Measurements from ENCODE around the gene PPT1.
A peak's percentile ranks its signal among the peaks of the same experiment; 100 is the strongest.
"Not testable (repeated sequence)": the region's sequence is repeated elsewhere in the genome, so short reads cannot be mapped to it uniquely, and the experiment has no call there.

The PPT1 gene

DNA sequence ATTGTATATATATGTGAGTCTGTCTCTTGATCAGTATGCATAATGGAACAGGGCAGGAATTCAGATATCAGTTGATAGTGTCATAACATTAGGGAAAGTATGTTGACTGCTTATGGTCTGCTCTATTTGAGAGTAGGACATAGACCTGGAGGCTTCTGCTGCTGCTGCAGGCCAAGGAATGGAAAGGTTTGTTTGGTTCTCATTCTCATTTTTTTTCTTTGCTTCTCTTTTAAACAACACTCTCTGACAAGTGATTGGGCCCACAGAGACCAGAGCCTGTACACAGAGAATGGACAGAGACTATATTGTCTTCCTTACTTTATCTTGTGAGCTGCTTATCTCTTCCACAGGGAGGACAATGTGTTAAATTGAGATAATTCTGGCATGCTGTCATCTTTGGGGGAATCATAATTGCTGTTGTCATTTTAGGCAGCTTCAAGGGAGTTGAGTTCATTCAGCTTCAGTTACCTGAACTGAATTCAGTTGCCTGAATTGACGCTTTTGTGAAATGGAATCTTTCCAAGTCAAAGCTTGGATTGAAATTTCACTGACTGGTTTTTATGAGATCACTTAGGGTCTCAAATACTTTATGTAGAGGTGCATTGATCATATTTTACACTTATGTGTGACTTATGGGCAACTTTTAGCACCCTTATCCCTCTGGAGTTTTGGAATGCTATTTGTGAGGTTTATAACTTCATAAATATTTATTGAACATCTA, 39.6 kb downstream of the PPT1 start:
- no peak for DNase-seq (ENCODE audit: low read depth, low spot score)

- no peak for DNase-seq (ENCODE audit: low read depth, low spot score)
Observed at GRCh38 chr1:40056519-40057309, 40.3 kb downstream of the PPT1 start.

GRCh38 chr1:40053138-40053887, 43.7 kb downstream of the PPT1 start:
- DNase-seq (ENCODE audit: low read depth, low spot score), result no peak

GRCh38 chr1:40050863-40051262, 46.2 kb downstream of the PPT1 start:
- no peak for DNase-seq (ENCODE audit: low read depth, low spot score)

DNA sequence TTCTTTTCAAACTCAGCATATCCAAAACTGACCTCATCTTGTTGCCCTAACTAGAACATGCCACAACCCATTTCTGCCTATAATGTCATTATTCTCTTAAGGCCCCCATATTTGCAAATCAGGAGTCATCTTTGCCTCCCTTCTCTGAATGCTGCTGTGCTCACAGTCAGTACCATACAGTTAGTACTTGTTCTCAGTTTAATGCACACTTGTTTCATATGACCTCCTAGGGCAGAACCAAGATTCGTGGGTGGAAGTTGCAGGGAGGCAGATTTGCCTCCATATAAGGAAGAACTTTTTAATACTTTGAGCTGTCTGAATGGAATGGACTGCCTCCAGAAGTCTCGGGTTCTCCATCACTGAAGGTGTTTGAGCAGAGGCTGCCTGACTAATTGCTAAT, 47.3 kb downstream of the PPT1 start:
- peak; percentile 56 for DNase-seq (ENCODE audit: low read depth, low spot score)

- no peak for DNase-seq (ENCODE audit: low read depth, low spot score)
Observed at GRCh38 chr1:40047769-40048168, 49.3 kb downstream of the PPT1 start.

- no peak for DNase-seq (ENCODE audit: low read depth, low spot score)
Observed at GRCh38 chr1:40047276-40047675, 49.8 kb downstream of the PPT1 start.

DNA sequence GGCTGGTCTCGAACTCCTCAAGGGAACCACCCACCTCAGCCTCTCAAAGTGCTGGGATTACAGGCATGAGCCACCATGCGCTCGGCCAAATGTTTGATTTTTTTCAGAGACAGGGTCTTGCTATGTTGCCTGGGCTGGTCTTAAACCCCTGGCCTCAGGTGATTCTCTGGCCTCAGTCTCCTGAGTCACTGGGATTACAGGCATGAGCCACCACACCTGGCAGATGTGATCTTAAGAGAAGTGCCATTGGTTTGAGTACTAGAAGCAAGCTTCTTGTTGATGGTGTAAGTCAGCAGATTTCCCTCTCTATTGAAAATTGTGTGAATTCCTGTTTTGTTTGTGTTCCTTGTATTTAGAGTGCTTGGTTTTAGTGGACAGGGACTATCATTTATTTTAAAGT, 51.3 kb downstream of the PPT1 start:
- DNase-seq (ENCODE audit: low read depth, low spot score), result no peak

DNA sequence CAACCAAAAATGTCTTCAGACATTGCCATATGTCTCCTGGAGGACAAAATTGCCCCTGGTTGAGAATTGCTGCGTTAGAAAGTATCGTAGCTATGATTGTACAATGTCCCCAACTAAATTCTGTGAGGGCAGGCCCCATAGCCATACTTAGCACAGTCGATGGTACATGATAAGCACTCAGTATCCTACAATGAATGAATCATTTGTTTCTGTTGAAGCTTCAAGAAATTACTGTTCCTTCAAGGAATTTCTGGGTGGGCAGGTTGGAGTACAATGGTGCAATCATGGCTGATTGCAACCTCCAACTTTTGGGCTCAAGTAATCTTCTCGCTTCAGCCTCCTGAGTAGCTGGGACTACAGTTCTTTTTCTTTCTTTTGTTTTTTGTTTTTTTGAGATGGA, 51.9 kb downstream of the PPT1 start:
- DNase-seq (ENCODE audit: low read depth, low spot score), result no peak

DNA sequence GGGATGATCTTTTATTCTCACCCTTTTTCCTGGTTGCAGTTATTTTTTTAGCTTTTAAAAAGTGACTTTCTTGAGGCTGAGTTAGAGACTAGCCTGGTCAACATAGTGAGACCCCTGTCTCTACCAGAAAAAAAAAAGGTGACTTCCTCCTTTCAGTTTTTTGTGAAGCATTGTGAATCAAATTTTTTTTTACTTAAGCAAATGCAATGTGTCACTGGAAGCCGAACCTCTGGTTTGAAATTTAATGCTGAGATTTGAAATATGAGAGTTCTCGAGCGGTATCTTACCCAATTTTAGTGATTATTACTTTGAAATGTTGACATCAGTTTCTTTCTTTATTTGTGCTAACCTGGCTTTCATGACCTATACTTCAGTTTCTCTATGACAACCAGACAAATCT, 52.9 kb downstream of the PPT1 start:
- DNase-seq (ENCODE audit: low read depth, low spot score), result no peak

DNA sequence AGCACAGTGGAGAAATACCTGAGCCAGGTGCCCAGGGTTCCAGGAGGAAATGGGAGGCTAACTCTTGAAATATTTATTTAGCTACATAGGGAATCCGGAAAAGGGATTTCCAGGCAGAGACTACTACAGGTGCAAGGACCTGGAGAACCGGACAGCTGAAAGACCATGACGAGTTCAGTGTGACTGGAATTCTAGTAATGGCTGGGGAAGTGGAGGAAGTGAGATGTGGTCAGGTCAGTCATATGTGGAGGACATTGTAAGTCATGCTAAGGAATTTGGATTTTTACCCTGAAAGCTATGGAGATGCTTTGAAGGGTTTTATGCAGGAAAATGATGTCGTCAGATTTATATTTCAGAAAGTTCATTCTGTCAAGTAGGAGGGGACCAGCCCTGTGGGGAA, 54.7 kb downstream of the PPT1 start:
- peak; percentile 27 for DNase-seq (ENCODE audit: low read depth, low spot score)

DNA sequence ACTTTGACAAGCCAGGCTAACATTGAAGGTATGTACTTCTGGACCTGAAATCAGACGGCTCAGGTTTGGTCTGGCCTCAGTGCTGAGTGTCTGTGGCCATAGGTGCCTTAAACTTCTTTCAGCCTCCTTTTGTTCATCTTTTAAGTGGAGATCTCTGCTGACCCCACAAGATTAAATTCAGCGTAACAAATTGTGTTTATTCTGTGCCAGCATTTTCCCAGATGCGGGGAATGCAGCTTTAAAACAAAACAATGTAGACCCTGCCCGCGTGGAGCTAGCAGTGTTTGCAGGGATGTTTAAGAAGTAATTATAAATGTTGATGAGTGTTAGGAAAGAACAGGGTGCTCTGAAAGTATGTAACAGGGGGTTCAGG, 55.6 kb downstream of the PPT1 start:
- DNase-seq (ENCODE audit: low read depth, low spot score), result no peak

- DNase-seq (ENCODE audit: low read depth, low spot score), result peak; percentile 100
Observed at GRCh38 chr1:40040511-40041465, 56.3 kb downstream of the PPT1 start, which contains the start of gene CAP1. CAP1 (plus strand) TSS chr1:40040729; CDS start chr1:40059347, 18,618 bp downstream.

- DNase-seq (ENCODE audit: low read depth, low spot score), result peak; percentile 93
Observed at GRCh38 chr1:40039757-40040510, 57.1 kb downstream of the PPT1 start.

- no peak for DNase-seq (ENCODE audit: low read depth, low spot score)
Observed at GRCh38 chr1:40039245-40039756, 57.8 kb downstream of the PPT1 start.

DNA sequence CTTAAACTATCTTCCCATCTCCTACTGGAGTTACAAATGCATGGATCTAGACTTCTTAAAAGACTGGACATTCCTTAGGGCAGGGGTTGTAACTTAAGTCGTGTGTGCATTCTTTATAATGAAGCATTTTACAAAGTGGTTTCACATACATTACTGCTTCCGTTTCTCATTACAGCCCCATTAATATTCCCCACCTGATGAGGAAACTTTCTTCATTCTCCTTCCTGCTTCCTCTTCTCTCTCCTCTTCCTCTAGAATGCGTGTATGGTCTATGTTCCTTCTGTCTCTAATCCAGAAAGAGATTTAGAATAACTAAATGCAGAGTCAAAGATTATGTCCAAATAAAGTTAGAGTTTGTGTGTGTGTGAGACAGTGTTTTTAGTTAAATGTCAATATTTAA, 58.4 kb downstream of the PPT1 start:
- no peak for DNase-seq (ENCODE audit: low read depth, low spot score)

DNA sequence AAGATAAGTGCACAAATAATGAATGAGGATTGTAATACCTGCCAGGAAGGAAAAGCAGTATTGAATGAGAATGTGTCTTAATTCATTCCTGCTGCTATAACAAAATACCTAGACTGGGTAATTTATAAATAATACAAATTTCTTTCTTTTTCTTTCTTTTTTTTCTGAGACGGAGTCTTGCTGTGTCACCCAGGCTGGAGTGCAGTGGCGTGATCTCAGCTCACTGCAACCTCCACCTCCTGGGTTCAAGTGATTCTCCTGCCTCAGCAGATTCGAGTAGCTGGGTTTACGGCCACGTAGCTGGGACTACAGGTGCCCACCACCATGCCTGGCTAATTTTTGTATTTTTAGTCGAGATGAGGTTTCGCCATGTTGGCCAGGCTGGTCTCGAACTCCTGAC, 59.8 kb downstream of the PPT1 start:
- DNase-seq (ENCODE audit: low read depth, low spot score), result not testable (repeated sequence)

DNA sequence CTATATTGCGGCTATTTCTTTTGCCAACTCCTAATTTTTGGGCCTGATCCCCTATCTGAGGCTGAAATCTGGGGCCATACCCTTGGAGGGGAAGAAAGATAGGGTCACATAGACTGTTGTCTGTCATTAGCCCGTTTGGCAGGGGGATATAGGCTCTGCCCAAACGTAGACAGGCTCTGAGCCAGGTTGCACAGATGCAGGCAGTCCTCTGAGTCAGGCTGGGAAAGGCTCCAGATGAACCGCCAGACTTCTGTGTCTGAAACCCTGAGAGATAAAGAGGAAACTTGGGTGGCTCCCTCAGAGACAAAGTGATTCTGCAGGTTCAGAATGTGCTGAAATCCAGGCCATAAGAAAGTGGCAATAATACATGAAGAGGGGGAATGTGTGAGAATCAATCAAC, 60.5 kb downstream of the PPT1 start:
- DNase-seq (ENCODE audit: low read depth, low spot score), result peak; percentile 91

DNA sequence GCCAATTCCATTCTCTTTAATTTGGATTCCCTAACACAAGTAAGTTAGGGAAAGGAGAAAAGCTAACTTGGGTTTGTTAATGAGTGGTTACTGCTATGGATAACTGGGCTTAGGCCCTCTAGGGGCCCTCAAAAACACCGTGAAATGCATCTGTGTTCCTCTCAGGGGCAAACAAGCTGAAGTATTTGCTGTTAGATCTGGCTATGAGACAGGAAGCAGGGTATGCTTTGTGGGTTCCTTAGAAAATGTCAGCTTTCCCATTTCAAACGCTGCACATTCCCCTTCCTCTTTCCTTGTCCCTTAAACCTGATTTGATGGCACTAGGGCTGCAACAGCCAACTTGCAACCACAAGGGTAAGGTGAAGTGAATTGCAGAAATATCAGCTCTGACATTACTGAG, 62.2 kb downstream of the PPT1 start:
- no peak for DNase-seq (ENCODE audit: low read depth, low spot score)

- peak; percentile 84 for DNase-seq (ENCODE audit: low read depth, low spot score)
Observed at GRCh38 chr1:40032240-40032891, 64.7 kb downstream of the PPT1 start.

Measured in astrocyte of the hippocampus (primary cell).